Measurements from ENCODE around the gene SSTR3.
"Not testable (repeated sequence)": the region's sequence is repeated elsewhere in the genome, so short reads cannot be mapped to it uniquely, and the experiment has no call there.

The SSTR3 gene

DNA sequence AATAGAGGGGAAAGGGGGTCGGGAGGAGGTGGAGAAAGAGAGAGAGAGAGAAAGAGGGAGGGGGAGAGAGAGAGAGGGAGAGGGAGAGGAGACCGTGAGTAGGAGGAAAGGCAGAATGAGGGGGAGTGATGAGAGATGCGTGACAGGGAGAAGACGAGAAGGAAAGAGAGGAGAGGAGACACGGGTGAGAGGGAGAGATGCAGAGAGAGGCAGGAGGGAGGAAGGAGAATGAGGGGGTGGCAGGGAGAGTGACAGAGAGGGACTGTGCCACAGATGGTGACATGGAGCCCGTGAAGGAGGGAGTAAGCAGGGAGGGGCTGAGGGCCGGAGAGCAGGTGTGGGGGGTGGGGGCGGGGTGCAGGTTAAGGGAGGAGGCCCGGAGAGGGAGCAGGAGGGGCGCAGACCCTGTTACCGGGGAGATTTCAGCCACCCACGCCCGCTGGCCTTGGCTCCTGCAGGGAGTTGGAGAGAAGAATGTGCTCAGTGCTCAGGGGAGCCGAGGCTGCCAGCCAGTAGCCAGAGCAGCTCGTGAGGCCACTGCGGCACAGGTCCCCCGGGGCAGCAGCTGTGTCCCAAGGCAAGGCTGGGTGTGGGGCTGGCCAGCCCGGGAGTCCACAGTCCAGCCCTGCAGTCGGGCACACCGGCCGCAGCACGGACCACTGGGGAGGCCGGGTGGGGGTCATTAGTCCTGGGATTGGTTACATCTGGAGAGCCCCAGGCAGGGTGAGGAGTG is at the start of gene SSTR3:
Gene SSTR3 (minus strand): TSS at position 304 of the 733 bp plus-strand sequence. CDS start 4,674 bp downstream, outside the sequence.
- no peak for DNase-seq (ENCODE audit: low spot score)

DNA sequence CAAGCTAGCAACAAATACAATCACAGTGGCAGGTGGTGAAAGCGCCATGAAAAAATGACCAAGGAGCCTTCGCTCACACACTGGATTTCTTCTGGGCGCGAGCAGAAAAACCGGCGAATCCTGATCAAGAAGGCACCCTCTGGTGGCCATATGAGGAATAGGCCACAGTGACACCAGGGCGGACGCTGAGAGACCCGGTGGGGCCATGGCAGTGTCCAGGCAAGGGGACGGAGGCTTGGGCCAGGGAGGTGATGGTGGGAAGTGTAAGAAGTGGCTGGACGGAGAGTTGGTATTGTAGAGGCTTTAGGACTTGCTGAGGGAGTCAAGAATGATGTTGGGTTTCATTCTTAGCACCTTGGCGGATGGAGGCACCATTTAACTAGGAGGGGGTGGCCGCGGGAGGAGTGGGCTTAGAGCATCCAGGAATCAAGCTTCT is 48.6 kb upstream of the SSTR3 start:
- DNase-seq (ENCODE audit: low spot score) = peak; percentile 84

DNA sequence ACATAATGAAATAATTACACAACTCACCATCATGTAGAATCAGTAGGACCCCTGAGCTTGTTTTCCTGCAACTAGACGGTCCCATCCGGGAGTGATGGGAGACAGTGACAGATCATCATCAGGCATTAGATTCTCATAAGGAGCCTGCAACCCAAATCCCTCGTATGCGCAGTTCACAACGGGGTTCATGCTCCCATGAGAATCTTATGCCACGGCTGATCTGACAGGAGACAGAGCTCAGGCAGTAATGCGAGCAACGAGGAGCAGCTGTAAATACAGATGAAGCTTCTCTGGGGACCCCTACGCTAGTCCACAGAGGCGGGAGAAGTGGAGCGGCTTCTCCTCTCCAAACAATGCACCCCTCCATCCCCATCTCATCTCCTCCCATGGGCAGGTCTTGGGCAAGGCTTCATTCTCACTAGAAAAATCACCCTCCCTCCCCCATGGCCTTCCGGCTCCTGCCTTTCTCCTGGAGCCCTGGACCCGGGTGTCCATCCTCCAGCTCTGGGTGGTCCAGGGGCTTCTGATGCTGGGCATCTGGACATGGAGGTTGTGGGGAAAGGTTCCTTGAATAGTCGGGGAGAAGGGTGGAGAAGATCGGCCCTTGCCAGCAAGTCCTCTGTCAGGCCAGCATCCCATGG is 48.0 kb upstream of the SSTR3 start:
- DNase-seq (ENCODE audit: low spot score) = no peak

DNA sequence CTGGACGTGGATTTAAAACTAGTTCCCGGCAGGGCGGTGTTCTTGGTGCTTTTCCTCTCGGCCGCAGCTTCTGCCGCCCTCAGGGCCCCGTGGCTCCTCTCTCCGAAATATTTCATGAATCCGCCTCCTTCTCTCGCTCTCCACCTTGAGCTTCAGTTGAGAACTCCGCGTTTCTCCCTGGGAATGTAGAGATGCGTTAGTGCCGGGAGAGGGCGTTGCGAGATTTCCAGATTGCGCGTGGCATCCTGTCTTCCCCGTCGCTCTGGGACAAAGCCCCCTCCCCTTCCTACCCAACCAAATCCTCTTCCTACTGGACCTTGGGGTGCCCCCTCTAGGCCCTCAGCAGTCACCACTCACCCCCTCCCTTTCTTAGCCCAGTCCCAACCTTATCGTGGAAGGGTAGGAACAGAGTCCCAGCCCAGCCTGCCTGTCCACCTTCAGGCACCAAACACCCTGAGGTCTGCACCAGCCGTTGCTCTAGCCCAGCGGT is 47.3 kb upstream of the SSTR3 start:
- peak; percentile 68 for DNase-seq (ENCODE audit: low spot score)

DNA sequence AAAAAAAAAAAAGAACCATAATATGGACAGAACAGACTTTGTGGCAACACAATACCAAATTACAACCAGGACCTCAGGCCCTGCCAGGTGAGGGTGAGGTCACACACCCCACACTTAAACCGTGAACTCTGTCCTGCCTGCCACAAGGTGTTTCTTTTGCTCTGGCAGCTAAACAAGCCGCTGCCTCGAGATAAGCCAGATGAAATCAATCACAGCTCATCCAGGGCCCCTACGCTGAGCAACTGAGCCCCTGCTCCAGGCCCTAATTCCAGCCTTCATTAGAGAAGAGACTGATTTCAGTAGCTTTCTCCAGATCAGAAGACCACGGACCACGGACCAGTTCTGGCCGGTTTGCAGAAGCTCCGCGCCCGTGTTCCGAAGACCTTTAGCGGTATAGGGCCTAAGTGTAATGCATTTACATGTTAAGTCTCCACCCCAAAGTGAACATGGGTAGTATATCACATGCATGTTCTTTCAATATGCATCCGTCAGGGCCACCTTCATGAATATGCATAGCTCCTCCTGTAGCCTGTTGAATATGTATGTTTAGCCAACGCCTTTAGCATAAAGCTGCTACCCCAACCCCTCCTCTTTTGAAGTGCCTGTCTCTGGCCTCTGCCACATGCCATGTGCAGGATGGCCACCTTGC is 46.6 kb upstream of the SSTR3 start:
- DNase-seq (ENCODE audit: low spot score) = no peak

DNA sequence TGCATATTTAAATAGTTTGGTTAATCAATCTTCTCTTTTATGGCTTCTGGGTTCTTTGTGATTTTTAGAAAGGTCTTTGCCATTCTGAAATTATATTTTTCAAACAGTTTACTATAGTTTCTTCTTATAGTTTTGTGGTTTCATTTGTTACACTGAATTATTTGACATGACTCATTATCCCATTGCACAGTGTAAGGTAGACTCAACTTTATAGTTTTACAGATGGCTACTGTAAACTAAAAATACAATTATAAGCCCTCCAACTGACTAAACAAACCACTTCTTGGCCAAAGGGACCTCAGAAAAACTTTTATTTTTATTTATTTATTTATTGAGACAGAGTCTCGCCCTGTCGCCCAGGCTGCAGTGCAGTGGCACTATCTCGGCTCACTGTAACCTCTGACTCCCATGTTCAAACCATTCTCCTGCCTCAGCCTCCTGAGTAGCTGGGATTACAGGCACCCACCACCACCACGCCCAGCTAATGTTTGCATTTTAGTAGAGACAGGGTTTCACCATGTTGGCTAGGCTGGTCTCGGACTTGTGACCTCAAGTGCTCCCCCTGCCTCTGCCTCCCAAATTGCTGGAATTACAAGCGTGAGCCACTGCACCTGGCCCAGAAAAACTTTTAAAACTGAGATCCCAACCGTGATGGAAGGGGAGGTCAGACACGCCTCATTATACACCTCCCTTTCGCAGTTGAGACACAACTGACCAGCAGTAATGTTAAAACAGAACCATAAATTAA is 45.9 kb upstream of the SSTR3 start:
- DNase-seq (ENCODE audit: low spot score) = no peak

DNA sequence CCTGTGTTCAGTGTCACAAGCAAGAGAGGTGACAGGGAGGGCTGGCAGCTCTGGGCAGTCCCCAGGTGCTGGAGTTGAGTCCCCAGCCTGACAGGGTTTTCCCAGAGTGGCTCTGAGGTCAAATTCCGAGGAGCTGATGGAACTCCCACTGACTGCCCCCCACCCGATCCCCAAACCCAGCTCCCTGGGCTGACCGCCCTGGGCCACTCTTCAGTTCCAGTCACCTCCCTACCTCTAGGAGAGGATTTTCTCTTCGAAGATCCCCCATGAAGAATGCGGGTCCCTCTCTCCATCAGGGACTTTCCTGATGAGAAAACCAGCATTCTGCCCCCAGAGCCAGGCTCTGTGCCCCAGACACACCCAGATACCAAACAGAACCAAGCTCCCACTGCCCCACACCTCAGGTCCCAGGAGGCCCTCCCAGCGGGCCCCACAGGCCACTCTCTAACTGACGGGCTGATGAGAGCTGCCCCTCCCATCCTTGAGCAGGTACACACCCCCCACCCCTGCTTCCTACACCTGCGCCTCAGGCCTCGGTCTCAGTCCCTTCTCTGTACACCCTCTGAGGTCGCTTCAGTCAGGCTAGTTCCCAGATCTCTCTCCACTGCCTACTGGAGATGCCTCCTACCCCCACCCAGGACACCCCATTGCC is 43.9 kb upstream of the SSTR3 start:
- no peak for DNase-seq (ENCODE audit: low spot score)

DNA sequence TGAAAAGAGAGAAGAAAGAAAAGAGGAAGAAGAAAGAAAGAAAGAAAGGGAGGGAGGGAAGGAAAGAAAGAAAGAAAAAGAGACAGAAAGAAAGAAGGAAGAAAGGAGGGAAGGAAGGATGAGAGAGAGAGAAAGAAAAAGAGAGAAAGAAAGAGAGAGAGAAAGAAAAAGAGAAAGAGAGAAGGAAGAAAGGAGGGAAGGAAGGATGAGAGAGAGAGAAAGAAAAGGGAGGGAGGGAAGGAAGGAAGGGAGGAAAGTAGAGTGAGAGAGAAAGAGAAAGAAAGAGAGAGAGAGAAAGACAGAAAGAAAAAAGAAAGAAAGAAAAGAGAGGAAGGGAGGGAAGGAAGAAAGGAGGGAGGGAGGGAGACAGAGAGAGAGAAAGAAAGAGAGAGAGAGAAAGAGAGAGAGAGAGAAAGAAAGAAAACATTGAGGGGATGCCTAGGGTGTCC is 43.3 kb upstream of the SSTR3 start:
- no peak for DNase-seq (ENCODE audit: low spot score)

DNA sequence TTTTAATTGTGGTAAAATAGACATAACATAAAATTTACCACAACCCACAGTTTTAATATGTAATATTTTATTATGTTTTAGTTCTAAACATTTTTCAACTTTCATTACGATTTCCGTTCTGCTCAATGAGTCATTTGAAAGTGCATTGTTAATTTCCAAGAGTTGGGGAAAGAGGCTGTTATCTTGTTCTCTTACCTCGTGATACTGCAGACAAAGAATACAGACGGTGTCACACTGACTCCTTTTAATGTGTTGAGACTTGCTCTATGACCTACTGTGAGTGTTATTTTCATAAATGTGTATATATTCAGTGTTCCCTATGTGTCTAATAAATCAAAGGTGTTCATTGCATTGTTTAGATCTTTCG is 42.6 kb upstream of the SSTR3 start:
- DNase-seq (ENCODE audit: low spot score) = no peak

DNA sequence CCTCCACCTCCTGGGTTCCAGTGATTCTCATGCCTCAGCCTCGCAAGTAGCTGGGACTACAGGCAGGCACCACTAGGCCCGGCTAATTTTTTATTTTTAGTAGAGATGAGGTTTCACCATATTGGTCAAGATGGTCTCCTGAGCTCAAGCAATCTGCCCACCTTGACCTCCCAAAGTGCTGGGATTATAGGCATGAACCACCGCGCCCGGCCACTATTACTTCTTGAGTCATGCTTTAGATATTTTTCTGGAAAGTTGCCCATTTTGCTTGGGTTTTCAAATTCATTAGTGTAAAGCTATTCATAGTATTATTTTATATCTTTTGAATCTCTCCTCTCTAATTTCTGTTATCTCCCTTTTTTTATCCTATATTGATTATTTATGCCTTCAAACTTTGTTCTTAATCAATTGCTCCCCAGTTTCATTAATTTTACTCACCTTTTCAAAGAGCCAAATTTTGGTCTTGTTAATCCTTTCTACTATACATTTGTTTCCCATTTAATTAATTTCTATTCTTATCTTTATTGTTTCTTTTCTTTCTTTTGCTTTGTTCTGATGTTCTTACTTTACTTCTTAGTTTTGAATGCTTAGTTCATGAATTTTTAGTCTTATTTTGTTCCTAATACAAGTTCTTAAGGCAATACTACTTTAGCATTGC is 42.1 kb upstream of the SSTR3 start:
- no peak for DNase-seq (ENCODE audit: low spot score)

DNA sequence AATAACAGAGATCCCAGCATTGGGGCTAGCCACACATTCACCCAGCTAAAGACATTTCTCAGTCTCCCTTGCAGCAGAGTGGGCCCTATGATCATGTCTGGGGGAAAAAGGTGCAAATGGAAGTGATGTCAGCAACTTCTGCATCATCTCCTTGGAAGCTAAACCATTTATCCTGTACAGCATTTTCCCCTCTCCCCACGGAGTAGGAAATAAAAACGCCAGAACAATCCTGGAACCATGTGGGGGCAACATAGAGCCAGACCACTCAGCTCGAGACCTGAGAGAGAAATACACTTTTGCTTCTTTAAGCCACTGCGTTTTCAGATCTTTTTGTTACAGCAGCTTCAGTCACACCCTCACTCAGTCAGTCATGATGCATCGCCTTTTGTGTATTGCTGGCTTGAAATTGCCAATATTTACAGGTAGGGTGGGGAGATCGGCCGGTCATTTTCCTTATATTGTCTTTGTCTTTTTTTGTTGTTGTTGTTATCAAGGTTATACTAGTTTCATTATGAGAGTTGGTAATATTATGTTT is 40.9 kb upstream of the SSTR3 start:
- DNase-seq (ENCODE audit: low spot score) = no peak

DNA sequence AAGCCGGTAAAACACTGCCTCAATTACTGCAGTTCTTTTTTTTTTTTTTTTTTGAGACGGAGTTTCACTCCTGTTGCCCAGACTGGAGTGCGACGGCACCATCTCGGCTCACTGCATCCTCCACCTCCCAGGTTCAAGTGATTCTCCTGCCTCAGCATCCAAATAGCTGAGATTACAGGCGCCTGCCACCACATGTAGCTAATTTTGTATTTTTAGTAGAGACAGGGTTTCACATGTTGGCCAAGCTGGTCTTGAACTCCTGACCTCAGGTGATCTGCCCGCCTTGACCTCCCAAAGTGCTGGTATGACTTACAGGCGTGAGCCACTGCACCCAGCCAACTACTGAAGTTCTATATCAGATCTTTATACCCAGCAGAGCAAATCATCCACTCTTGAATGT is 39.6 kb upstream of the SSTR3 start:
- DNase-seq (ENCODE audit: low spot score) = not testable (repeated sequence)

DNA sequence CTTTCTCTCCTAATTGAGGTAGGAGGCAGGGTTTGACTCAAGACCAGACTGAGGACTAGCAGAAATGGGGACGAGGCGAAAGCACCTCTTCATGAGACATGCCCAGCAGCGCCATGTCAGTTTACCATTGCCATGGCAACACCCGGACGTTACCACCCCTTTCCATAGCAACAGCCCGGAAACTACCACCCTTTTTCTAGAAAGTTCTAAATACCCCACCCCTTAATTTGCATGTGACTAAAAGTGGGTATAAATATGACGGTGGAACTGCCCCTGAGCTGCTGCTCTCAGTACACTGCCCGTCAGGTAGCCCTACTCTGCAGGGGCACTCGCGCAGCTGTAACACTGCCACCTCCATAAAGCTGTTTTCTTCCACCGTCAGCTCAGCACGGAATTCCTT is 37.7 kb upstream of the SSTR3 start:
- no peak for DNase-seq (ENCODE audit: low spot score)

DNA sequence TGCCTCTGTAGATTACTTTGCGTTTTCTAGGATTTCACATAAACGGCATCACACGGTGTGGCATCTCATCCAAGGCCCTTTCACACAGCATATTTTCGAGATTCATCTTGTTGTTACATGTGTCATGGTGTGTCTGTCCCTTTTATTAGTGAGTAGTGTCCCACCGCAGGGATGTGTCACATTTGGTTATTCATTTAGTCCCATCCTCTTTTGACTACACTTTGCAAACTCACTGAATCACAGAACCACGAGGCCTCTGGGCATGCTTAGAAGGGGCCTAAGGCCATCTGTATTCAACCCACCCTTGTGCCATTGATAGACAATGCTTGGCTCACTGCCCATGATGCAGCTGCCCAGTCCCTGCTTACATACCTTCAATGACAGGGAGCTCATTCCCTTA is 36.0 kb upstream of the SSTR3 start:
- no peak for DNase-seq (ENCODE audit: low spot score)

DNA sequence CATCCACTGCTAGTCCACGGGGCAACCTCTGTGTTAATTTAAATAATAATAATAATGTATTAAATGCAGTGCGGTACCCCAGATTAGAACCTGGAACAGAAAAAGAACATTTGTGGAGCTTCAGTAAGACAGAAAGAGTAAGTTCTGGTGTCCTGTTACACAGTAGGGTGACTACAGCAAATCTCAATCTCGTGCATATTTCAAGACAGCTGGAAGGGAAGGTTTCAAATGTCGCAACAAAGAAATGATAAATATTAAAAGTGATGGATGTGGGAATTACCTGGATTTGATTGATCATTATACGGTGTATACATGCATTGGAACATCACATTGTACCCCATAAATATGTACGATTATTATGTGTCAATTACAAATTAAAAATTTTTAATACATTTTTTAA is 33.5 kb upstream of the SSTR3 start:
- no peak for DNase-seq (ENCODE audit: low spot score)

DNA sequence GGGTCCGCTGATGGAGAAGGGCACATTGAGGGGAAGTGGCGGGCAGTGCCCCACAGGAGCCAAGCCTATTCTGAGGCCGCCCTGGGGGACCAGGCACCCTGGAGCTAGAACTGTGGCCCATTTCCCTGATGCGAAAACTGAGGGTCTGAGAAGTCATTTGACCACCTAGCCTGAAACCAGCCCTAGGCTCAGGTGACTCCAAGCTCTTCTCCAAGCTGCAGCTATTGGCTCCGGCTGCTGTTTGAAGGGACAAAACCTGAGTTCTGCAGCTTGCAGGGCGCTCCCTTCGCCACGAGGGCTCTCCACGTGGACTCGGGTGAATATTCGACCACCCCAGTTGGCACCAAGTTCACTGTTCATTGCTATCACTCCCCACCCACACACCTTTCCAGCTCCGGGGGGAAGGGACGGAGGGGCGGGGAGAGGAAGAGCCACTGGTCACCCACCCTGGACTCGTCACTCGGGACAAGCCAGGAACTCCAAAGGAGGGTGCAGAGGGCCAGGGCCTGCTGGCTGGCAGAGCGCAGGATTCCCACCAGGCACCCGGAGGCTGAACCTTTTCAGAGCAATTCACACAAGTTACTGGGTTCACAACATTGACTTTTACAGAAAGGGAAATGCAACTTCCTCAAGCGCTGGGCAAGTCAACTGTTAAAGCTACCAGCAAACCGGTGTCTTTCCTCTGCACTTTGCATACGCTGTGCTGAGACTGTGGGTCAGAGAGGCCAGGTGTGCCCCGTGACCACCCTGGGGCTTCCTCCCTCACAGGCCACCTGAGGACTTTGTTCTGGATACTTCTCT is 32.8 kb upstream of the SSTR3 start:
- no peak for DNase-seq (ENCODE audit: low spot score)

DNA sequence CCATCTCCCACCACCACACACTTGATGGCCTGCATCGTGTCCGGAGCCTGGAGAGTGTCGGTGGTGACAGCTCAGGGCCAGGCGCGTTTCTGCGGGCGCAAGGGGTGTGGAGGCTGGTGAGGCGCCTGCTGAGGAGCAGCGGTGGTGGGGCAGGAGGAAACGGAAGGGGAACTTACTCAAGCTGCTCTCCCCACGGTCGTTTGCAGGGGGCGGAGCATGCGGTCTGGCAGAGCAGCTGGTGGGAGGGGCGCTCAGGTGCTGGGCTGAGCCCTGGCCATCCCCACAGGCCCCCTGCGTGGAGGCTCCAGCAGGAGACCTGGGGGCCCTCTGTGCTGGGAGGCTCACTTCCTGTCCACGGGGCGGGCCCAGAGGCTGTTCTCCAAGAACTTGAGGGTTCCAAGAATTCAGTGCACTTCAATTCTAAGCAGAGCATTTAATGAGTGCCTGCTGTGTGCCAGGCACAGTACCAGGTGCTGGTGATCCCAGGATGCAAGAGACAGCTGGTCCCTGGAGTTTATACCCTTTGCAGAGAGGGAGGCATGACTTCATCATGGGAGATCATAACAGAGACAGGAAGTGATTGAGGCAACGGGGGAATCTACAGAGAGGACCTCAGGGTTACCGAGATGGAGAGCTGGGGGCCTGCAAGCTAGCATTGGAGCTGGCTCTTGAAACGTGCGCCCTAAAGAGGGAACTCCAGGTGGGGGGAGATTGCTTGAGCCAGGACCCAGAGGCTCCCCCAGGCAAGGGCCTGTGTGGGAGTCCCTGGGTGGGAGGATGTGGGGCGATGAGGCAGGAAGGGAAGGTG is 32.0 kb upstream of the SSTR3 start, which contains the start of gene RAC2:
Gene RAC2 (minus strand): TSS at position 156 of the 808 bp plus-strand sequence. CDS start 121 bp downstream, at position 35.
- DNase-seq (ENCODE audit: low spot score) = peak; percentile 81

DNA sequence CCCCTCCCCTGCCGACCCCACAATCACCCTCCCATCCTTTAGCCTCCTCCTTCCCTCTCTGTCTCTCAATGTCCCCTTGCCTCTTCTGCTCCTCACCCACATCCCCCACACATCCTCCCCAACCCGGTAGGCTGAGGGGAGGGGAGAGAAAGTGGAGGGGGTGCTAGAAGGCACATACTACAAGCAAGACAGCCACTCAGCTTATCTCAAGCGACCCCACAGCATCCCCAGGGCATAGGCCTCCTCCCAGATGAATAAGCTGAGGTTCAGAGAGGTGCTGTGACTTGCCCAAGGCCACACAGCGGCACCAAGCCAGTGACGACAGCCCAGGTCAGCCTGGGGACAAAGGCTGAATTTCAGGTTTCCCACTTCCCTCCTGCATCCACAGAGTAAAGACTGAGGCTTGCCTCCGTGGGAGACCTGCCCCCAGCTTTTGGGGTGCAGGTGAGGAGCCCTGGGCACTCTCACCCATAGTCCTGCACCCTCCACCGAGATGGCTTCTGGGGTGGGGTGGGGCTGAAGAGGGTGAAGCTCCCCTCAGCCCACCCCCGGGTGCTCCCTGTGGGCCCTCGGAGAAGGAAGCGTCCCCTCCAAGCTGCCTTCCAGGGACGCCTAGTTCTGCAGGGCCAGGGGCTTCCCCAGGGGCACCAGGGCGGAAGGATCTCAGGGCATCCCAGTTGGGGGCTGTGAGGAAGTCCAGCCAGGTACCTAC is 31.3 kb upstream of the SSTR3 start:
- DNase-seq (ENCODE audit: low spot score) = no peak
